K562 (cell line): ENCODE data around the gene MINPP1. TPM values are rescaled to one million over a fixed set of nuclear protein-coding genes. Genes with fewer than 3 reads are reported as not detected.

Experiments used
- BRCA1 ChIP-seq, 2 experiments: fragments of 450-650 bp in 1 of 2; sonication (generic) in 1 of 2; formaldehyde crosslinking in 1 of 2; IDR thresholded peaks; 2 replicates each; pipeline versions ENCODE4 v1.5.0 to v1.6.1; 2017 to 2020; ENCODE audit warnings: mild to moderate bottlenecking in 1 of 2, missing genetic modification reagents in 1 of 2
- FOS ChIP-seq: IDR thresholded peaks from 3 replicates; pipeline ENCODE4 v1.6.1; 2011; ENCODE audit not compliant: insufficient read length; ENCODE audit errors: extremely low read depth
- HIVEP1 ChIP-seq: fragments of 250-450 bp; sonication (Bioruptor Pico); IDR thresholded peaks from 2 replicates; pipeline ENCODE4 v1.4.0; 2020; ENCODE audit warnings: mild to moderate bottlenecking
- HNRNPL ChIP-seq: fragments of 200-400 bp; formaldehyde crosslinking; IDR thresholded peaks from 2 replicates; pipeline ENCODE4 v1.6.1; 2017; ENCODE audit warnings: low read depth, mild to moderate bottlenecking, low read length
- HSF4 ChIP-seq: fragments of 250-450 bp; sonication (Bioruptor Pico); IDR thresholded peaks from 2 replicates; pipeline ENCODE4 v2.1.2; 2022; ENCODE audit warnings: mild to moderate bottlenecking, moderate library complexity, borderline replicate concordance
- ILF3 ChIP-seq: fragments of 450-650 bp; IDR thresholded peaks from 2 replicates; pipeline ENCODE4 v1.6.1; 2018; ENCODE audit warnings: antibody characterized with exemption, mild to moderate bottlenecking, moderate library complexity, borderline replicate concordance
- LCOR ChIP-seq: sonication (generic); formaldehyde crosslinking; IDR thresholded peaks from 2 replicates; pipeline ENCODE4 v1.8.0; 2022; ENCODE audit warnings: mild to moderate bottlenecking, missing genetic modification reagents
- MCM2 ChIP-seq: fragments of 450-650 bp; IDR thresholded peaks from 2 replicates; pipeline ENCODE4 v1.6.1; 2017; ENCODE audit warnings: low read depth, mild to moderate bottlenecking
- MCM3 ChIP-seq: fragments of 450-650 bp; IDR thresholded peaks from 2 replicates; pipeline ENCODE4 v1.6.1; 2016
- NCOA4 ChIP-seq: fragments of 450-650 bp; IDR thresholded peaks from 2 replicates; pipeline ENCODE4 v1.6.1; 2018; ENCODE audit warnings: mild to moderate bottlenecking; ENCODE audit not compliant: partially characterized antibody
- PRMT5 ChIP-seq: sonication (generic); formaldehyde crosslinking; IDR thresholded peaks from 2 replicates; pipeline ENCODE4 v1.5.0; 2020; ENCODE audit warnings: missing genetic modification reagents
- PRPF4 ChIP-seq: fragments of 200-400 bp; formaldehyde crosslinking; IDR thresholded peaks from one replicate; pipeline ENCODE4 v1.6.1; 2017; ENCODE audit warnings: low read length, low read depth, mild to moderate bottlenecking; ENCODE audit not compliant: insufficient read depth, poor library complexity, severe bottlenecking
- RCOR1 ChIP-seq, 2 experiments: IDR thresholded peaks; 2 replicates each; pipeline ENCODE4 v1.6.1; 2012; ENCODE audit warnings: low read depth in 2 of 2, low read length in 2 of 2, borderline replicate concordance in 1 of 2, improper control_type of control experiment in 1 of 2
- RFX7 ChIP-seq: fragments of 250-450 bp; sonication (Bioruptor Pico); IDR thresholded peaks from 2 replicates; pipeline ENCODE4 v1.5.1; 2021; ENCODE audit warnings: mild to moderate bottlenecking
- TBL1XR1 ChIP-seq, 2 experiments: IDR thresholded peaks; 2 replicates each; pipeline ENCODE4 v1.6.1; 2012; ENCODE audit warnings: improper control_type of control experiment in 2 of 2, low read length in 2 of 2, mild to moderate bottlenecking in 1 of 2
- TEAD4 ChIP-seq, 2 experiments: sonication (generic) in 1 of 2; formaldehyde crosslinking in 1 of 2; IDR thresholded peaks; 2 replicates each; pipeline versions ENCODE4 v1.6.1 to v1.8.0; 2012 to 2022; ENCODE audit warnings: borderline replicate concordance in 1 of 2, inconsistent platforms in 1 of 2, low read length in 1 of 2, mild to moderate bottlenecking in 1 of 2, missing genetic modification reagents in 1 of 2
- TGIF2 ChIP-seq: sonication (generic); formaldehyde crosslinking; IDR thresholded peaks from 2 replicates; pipeline ENCODE4 v1.8.1; 2022; ENCODE audit warnings: mild to moderate bottlenecking, missing genetic modification reagents, moderate library complexity
- TRIM28 ChIP-seq: fragments of 450-650 bp; IDR thresholded peaks from 2 replicates; pipeline ENCODE4 v1.6.1; 2017
- ZBTB43 ChIP-seq: sonication (generic); formaldehyde crosslinking; IDR thresholded peaks from 2 replicates; pipeline ENCODE4 v1.8.0; 2023; ENCODE audit warnings: mild to moderate bottlenecking, missing genetic modification reagents
- ZNF140 ChIP-seq: fragments of 250-450 bp; sonication (Bioruptor Pico); IDR thresholded peaks from 2 replicates; pipeline ENCODE4 v1.8.0; 2021; ENCODE audit warnings: moderate library complexity, mild to moderate bottlenecking, inconsistent platforms
- ZNF785 ChIP-seq: fragments of 250-450 bp; sonication (Bioruptor Pico); IDR thresholded peaks from 2 replicates; pipeline ENCODE4 v1.4.0; 2020; ENCODE audit warnings: mild to moderate bottlenecking
- ZNF79 ChIP-seq: fragments of 250-450 bp; sonication (Bioruptor Pico); IDR thresholded peaks from 2 replicates; pipeline ENCODE4 v1.4.0; 2020; ENCODE audit warnings: low read depth, mild to moderate bottlenecking, moderate library complexity
- polyA plus RNA-seq, 8 experiments: library from polyadenylated mRNA; depleted of rRNA in 4 of 8; stranded (reverse) in 5 of 8; unstranded in 3 of 8; fragments of >200 nt; fragmentation: Nextera tagmentation in 2 of 8; fragmentation: Illumina TruSeq in 1 of 8; extraction: Ambion mirVana in 2 of 8; extraction: Trizol in 1 of 8; gene quantifications; 2 replicates each; pipeline versions ENCODE4 v1.2.1 to v1.2.3, GENCODE V29; 2011 to 2014; ENCODE audit warnings: inconsistent platforms in 1 of 8, missing spikeins in 1 of 8
- total RNA-seq, 7 experiments: library from RNA; depleted of rRNA in 6 of 7; stranded (reverse); fragments of >200 nt in 6 of 7; fragmentation: Illumina TruSeq in 2 of 7; extraction: Trizol in 2 of 7; gene quantifications; 2 replicates each; pipeline versions ENCODE4 v1.2.1 to v1.2.3, GENCODE V29; 2011 to 2021; ENCODE audit warnings: low replicate concordance in 1 of 7
- TF ChIP-seq, protein P1 (sequence below): fragments of 450-650 bp; IDR thresholded peaks from 2 replicates; pipeline ENCODE4 v1.6.1; 2016; ENCODE audit warnings: mild to moderate bottlenecking
- TF ChIP-seq, protein P2 (sequence below): sonication (generic); formaldehyde crosslinking; IDR thresholded peaks from 2 replicates; pipeline ENCODE4 v1.8.1; 2023; ENCODE audit warnings: mild to moderate bottlenecking, missing genetic modification reagents

The MINPP1 gene
- total and polyA plus RNA-seq, 9 of the 15 experiments (the other 6 are each of a cell fraction or from before 2014, with no cell fraction given) = 11.5 to 44.5 (median 27.1) TPM

DNA sequence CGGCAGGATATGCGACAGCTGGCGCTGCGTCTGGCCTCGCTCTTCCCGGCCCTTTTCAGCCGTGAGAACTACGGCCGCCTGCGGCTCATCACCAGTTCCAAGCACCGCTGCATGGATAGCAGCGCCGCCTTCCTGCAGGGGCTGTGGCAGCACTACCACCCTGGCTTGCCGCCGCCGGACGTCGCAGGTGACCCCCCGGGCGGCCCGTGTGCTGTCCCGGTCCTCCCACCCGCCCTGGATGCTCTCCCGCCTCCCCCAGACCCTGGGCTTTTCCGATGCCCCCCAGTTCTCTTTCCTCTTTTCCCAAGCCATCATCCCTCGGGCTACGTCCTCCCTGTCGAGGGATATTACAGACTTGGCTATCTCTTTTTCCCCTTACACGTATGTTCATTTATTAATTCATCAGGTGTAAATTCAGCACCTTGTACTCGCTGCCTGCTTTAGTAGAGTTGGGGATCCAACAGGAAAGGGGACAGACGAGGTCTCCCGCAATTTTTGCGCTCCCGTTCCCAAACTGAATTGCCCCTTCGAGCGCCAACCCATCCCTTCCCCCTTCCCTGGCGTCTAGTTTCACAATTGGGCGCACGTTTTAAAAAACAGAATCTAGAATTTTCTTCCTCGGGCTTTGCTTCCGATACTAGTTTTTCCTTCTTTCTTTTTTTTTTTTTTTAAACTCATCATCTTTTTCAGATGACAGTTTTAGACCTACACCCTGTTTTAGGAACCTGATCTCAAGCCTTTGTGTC is 846 bp downstream of the MINPP1 start (continued):
- TF ChIP-seq, protein P1, sequence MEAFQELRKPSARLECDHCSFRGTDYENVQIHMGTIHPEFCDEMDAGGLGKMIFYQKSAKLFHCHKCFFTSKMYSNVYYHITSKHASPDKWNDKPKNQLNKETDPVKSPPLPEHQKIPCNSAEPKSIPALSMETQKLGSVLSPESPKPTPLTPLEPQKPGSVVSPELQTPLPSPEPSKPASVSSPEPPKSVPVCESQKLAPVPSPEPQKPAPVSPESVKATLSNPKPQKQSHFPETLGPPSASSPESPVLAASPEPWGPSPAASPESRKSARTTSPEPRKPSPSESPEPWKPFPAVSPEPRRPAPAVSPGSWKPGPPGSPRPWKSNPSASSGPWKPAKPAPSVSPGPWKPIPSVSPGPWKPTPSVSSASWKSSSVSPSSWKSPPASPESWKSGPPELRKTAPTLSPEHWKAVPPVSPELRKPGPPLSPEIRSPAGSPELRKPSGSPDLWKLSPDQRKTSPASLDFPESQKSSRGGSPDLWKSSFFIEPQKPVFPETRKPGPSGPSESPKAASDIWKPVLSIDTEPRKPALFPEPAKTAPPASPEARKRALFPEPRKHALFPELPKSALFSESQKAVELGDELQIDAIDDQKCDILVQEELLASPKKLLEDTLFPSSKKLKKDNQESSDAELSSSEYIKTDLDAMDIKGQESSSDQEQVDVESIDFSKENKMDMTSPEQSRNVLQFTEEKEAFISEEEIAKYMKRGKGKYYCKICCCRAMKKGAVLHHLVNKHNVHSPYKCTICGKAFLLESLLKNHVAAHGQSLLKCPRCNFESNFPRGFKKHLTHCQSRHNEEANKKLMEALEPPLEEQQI = no peak
- TF ChIP-seq PRPF4 (no peak), TBL1XR1 (IDR thresholded peaks at IDR 0.05; ENCODE audit: low read length in 2 of 2) (no peak), RCOR1 (IDR thresholded peaks at IDR 0.05; ENCODE audit: borderline replicate concordance in 1 of 2, low read depth in 2 of 2, low read length in 2 of 2) (peak in 1 of 2 experiments; percentile 72; a peak in 2 of 4 replicates), MCM2 (no peak), BRCA1 (IDR thresholded peaks at IDR 0.05) (no peak), BRCA1 (CRISPR knock-in tag; IDR thresholded peaks at IDR 0.05) (no peak), ZNF785 (CRISPR knock-in tag) (no peak), HNRNPL (0 out of 2 replicates have a peak, but pooled peaks have one; percentile 32), ILF3 (no peak), HSF4 (CRISPR knock-in tag) (no peak), TGIF2 (CRISPR knock-in tag) (no peak), ZBTB43 (no peak), LCOR (CRISPR knock-in tag) (peak; percentile 22; the same call in 1 of the 2 replicates), TRIM28 (no peak), NCOA4 (no peak), MCM3 (no peak), RFX7 (CRISPR knock-in tag) (no peak), ZNF79 (CRISPR knock-in tag) (no peak), TEAD4 (IDR thresholded peaks at IDR 0.05; ENCODE audit: low read length) (no peak), TEAD4 (CRISPR knock-in tag; IDR thresholded peaks at IDR 0.05; ENCODE audit: borderline replicate concordance) (no peak), ZNF140 (no peak), HIVEP1 (no peak), PRMT5 (no peak), FOS (no peak)
- TF ChIP-seq, protein P2, sequence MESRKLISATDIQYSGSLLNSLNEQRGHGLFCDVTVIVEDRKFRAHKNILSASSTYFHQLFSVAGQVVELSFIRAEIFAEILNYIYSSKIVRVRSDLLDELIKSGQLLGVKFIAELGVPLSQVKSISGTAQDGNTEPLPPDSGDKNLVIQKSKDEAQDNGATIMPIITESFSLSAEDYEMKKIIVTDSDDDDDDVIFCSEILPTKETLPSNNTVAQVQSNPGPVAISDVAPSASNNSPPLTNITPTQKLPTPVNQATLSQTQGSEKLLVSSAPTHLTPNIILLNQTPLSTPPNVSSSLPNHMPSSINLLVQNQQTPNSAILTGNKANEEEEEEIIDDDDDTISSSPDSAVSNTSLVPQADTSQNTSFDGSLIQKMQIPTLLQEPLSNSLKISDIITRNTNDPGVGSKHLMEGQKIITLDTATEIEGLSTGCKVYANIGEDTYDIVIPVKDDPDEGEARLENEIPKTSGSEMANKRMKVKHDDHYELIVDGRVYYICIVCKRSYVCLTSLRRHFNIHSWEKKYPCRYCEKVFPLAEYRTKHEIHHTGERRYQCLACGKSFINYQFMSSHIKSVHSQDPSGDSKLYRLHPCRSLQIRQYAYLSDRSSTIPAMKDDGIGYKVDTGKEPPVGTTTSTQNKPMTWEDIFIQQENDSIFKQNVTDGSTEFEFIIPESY (CRISPR knock-in tag) = no peak
